OCI-LY7 (cell line): ENCODE results near the gene RBM47.

Source experiments
- EZH2phosphoT487 ChIP-seq: fragments of 200-600 bp; sonication (generic); IDR thresholded peaks from 2 replicates; pipeline ENCODE4 v1.6.1; 2018; ENCODE audit warnings: low read depth, borderline replicate concordance, mild to moderate bottlenecking, mixed run types, antibody characterized with exemption, low read length, moderate library complexity, mixed read lengths
- TF ChIP-seq, protein P1 (sequence below): fragments of 200-600 bp; sonication (generic); conservative IDR thresholded peaks from 2 replicates; pipeline ENCODE4 v1.5.1; 2014; ENCODE audit warnings: mild to moderate bottlenecking, antibody characterized with exemption, low read length, moderate library complexity, mixed read lengths

DNA sequence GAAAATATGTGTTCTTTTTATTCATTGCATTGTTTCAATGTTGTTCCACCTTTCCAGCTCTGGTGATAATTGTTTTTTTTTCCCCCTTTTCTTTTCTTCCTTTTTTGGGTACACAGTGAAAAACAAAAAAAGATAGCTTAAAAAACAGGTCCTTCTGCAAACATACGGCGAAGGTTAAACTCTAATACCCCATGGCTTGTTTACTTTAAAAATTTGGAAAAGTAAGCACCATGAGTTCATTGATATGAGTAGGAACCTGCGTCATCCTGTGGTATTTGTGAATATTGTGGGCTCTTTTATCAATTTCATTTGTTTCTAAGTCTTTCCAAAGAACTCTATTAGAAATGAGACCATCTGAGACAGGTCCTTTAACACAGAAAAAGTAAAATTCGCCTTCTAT, 171.0 kb downstream of the RBM47 start:
- TF ChIP-seq, protein P1, sequence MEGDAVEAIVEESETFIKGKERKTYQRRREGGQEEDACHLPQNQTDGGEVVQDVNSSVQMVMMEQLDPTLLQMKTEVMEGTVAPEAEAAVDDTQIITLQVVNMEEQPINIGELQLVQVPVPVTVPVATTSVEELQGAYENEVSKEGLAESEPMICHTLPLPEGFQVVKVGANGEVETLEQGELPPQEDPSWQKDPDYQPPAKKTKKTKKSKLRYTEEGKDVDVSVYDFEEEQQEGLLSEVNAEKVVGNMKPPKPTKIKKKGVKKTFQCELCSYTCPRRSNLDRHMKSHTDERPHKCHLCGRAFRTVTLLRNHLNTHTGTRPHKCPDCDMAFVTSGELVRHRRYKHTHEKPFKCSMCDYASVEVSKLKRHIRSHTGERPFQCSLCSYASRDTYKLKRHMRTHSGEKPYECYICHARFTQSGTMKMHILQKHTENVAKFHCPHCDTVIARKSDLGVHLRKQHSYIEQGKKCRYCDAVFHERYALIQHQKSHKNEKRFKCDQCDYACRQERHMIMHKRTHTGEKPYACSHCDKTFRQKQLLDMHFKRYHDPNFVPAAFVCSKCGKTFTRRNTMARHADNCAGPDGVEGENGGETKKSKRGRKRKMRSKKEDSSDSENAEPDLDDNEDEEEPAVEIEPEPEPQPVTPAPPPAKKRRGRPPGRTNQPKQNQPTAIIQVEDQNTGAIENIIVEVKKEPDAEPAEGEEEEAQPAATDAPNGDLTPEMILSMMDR: no peak
- TF ChIP-seq EZH2phosphoT487: no peak
